WTC11 (cell line): ENCODE measurements around the gene NLRP6. TPM values are rescaled to one million over a fixed set of nuclear protein-coding genes. Genes with fewer than 3 reads are reported as not detected.

ENCODE experiments used
- ATAC-seq: fragments of 200-7000 bp; cut with Tn5 transposase; 2 replicates; pipeline ENCODE4 v1.10.0; 2021; ENCODE audit warnings: mild to moderate bottlenecking, moderate library complexity
- CTCF ChIA-PET: fragments of 300-600 bp; sonication (Branson Sonifier 250); formaldehyde crosslinking; loops from one replicate; lab custom pipeline; 2021; ENCODE audit warnings: antibody characterized with exemption; lab: Charles Lee
- POLR2A ChIA-PET: fragments of 350-600 bp; sonication (Branson Sonifier 250); formaldehyde crosslinking; loops from one replicate; lab custom pipeline; 2021; ENCODE audit warnings: antibody characterized with exemption; lab: Charles Lee
- DNase-seq: peaks from one replicate; pipeline ENCODE4 v3.0.0; 2021; ENCODE audit warnings: low spot score
- H3K27ac Mint-ChIP-seq: 2 replicates; pipeline ENCODE4 v1.8.0; 2021; ENCODE audit warnings: mixed read lengths
- H3K27me3 Mint-ChIP-seq: 2 replicates; pipeline ENCODE4 v1.8.0; 2021; ENCODE audit warnings: low read depth, mild to moderate bottlenecking, moderate library complexity, mixed read lengths
- H3K36me3 Mint-ChIP-seq: 2 replicates; pipeline ENCODE4 v1.8.0; 2021; ENCODE audit warnings: mixed read lengths
- H3K4me1 Mint-ChIP-seq: 2 replicates; pipeline ENCODE4 v1.8.0; 2022; ENCODE audit warnings: mixed read lengths
- H3K4me3 Mint-ChIP-seq: 2 replicates; pipeline ENCODE4 v1.8.0; 2021; ENCODE audit warnings: mild to moderate bottlenecking, moderate library complexity, mixed read lengths
- H3K9me3 Mint-ChIP-seq: 2 replicates; pipeline ENCODE4 v1.8.0; 2021; ENCODE audit warnings: mixed read lengths
- CREM ChIP-seq: sonication (generic); formaldehyde crosslinking; IDR thresholded peaks from 2 replicates; pipeline ENCODE4 v1.8.1; 2022; ENCODE audit warnings: mild to moderate bottlenecking, missing genetic modification reagents, moderate library complexity
- ESRRA ChIP-seq: sonication (generic); formaldehyde crosslinking; IDR thresholded peaks from 2 replicates; pipeline ENCODE4 v1.8.1; 2022; ENCODE audit warnings: mild to moderate bottlenecking, missing genetic modification reagents, borderline replicate concordance
- ETV6 ChIP-seq: sonication (generic); formaldehyde crosslinking; IDR thresholded peaks from 2 replicates; pipeline ENCODE4 v1.8.1; 2022; ENCODE audit warnings: mild to moderate bottlenecking, missing genetic modification reagents
- GABPB1 ChIP-seq: sonication (generic); formaldehyde crosslinking; IDR thresholded peaks from 2 replicates; pipeline ENCODE4 v1.8.1; 2023; ENCODE audit warnings: mild to moderate bottlenecking, missing genetic modification reagents
- GTF2I ChIP-seq: fragments of 250-450 bp; sonication (Bioruptor Pico); conservative IDR thresholded peaks from 2 replicates; pipeline ENCODE4 v1.4.0; 2021; ENCODE audit warnings: mild to moderate bottlenecking
- HMGA2 ChIP-seq: fragments of 250-450 bp; sonication (Bioruptor Pico); IDR thresholded peaks from 2 replicates; pipeline ENCODE4 v1.4.0; 2021; ENCODE audit warnings: mild to moderate bottlenecking, moderate library complexity
- KAT7 ChIP-seq: sonication (generic); formaldehyde crosslinking; IDR thresholded peaks from 2 replicates; pipeline ENCODE4 v1.8.1; 2023; ENCODE audit warnings: missing genetic modification reagents, mild to moderate bottlenecking, borderline replicate concordance
- NFATC4 ChIP-seq: fragments of 250-450 bp; sonication (Bioruptor Pico); IDR thresholded peaks from 2 replicates; pipeline ENCODE4 v1.9.0; 2021; ENCODE audit warnings: mild to moderate bottlenecking
- NR2C2 ChIP-seq: sonication (generic); formaldehyde crosslinking; IDR thresholded peaks from 2 replicates; pipeline ENCODE4 v1.8.0; 2022; ENCODE audit warnings: mild to moderate bottlenecking, missing genetic modification reagents
- NR3C1 ChIP-seq: sonication (generic); formaldehyde crosslinking; conservative IDR thresholded peaks from 2 replicates; pipeline ENCODE4 v1.8.1; 2023; ENCODE audit warnings: low read depth, mild to moderate bottlenecking, missing genetic modification reagents
- RELA ChIP-seq: sonication (generic); formaldehyde crosslinking; IDR thresholded peaks from 2 replicates; pipeline ENCODE4 v1.8.1; 2022; ENCODE audit warnings: missing genetic modification reagents, mild to moderate bottlenecking, borderline replicate concordance
- ZBTB21 ChIP-seq: sonication (generic); formaldehyde crosslinking; IDR thresholded peaks from 2 replicates; pipeline ENCODE4 v1.8.1; 2023; ENCODE audit warnings: mild to moderate bottlenecking, missing genetic modification reagents, borderline replicate concordance
- ZNF396 ChIP-seq: fragments of 250-450 bp; sonication (Bioruptor Pico); IDR thresholded peaks from 2 replicates; pipeline ENCODE4 v1.8.0; 2021; ENCODE audit warnings: mild to moderate bottlenecking, moderate library complexity, borderline replicate concordance
- ZNF423 ChIP-seq: fragments of 250-450 bp; sonication (Bioruptor Pico); IDR thresholded peaks from 2 replicates; pipeline ENCODE4 v2.1.2; 2022; ENCODE audit warnings: mild to moderate bottlenecking, moderate library complexity
- ZNF671 ChIP-seq: fragments of 250-450 bp; sonication (Bioruptor Pico); IDR thresholded peaks from 2 replicates; pipeline ENCODE4 v1.8.0; 2021; ENCODE audit warnings: mild to moderate bottlenecking
- total RNA-seq: library from RNA; stranded (reverse); gene quantifications from 3 replicates; pipeline ENCODE4 v1.2.3, GENCODE V29; 2021
- TF ChIP-seq, protein P1 (sequence below): fragments of 250-450 bp; sonication (Bioruptor Pico); IDR thresholded peaks from 2 replicates; pipeline ENCODE4 v1.9.0; 2021; ENCODE audit warnings: mild to moderate bottlenecking, borderline replicate concordance
- TF ChIP-seq, protein P2 (sequence below): sonication (generic); formaldehyde crosslinking; IDR thresholded peaks from 2 replicates; pipeline ENCODE4 v1.8.0; 2022; ENCODE audit warnings: mild to moderate bottlenecking, missing genetic modification reagents
- TF ChIP-seq, protein P3 (sequence below): sonication (generic); formaldehyde crosslinking; conservative IDR thresholded peaks from 2 replicates; pipeline ENCODE4 v1.8.1; 2022; ENCODE audit warnings: mild to moderate bottlenecking, missing genetic modification reagents
- TF ChIP-seq, protein P4 (sequence below): sonication (generic); formaldehyde crosslinking; IDR thresholded peaks from 2 replicates; pipeline ENCODE4 v1.8.1; 2022; ENCODE audit warnings: mild to moderate bottlenecking, missing genetic modification reagents, moderate library complexity, borderline replicate concordance
- TF ChIP-seq, protein P5 (sequence below): sonication (generic); formaldehyde crosslinking; IDR thresholded peaks from 2 replicates; pipeline ENCODE4 v1.8.1; 2023; ENCODE audit warnings: mild to moderate bottlenecking, missing genetic modification reagents, moderate library complexity
- TF ChIP-seq, protein P6 (sequence below): sonication (generic); formaldehyde crosslinking; IDR thresholded peaks from 2 replicates; pipeline ENCODE4 v1.8.0; 2022; ENCODE audit warnings: mild to moderate bottlenecking, missing genetic modification reagents
- TF ChIP-seq, protein P7 (sequence below): sonication (generic); formaldehyde crosslinking; IDR thresholded peaks from 2 replicates; pipeline ENCODE4 v1.8.1; 2022; ENCODE audit warnings: mild to moderate bottlenecking, moderate library complexity, missing genetic modification reagents
- TF ChIP-seq, protein P8 (sequence below): fragments of 250-450 bp; sonication (Bioruptor Pico); IDR thresholded peaks from 2 replicates; pipeline ENCODE4 v1.9.0; 2021; ENCODE audit warnings: mild to moderate bottlenecking

NLRP6 gene
- total RNA-seq, 1 experiment from 2014 or later, result 0.09 TPM

DNA sequence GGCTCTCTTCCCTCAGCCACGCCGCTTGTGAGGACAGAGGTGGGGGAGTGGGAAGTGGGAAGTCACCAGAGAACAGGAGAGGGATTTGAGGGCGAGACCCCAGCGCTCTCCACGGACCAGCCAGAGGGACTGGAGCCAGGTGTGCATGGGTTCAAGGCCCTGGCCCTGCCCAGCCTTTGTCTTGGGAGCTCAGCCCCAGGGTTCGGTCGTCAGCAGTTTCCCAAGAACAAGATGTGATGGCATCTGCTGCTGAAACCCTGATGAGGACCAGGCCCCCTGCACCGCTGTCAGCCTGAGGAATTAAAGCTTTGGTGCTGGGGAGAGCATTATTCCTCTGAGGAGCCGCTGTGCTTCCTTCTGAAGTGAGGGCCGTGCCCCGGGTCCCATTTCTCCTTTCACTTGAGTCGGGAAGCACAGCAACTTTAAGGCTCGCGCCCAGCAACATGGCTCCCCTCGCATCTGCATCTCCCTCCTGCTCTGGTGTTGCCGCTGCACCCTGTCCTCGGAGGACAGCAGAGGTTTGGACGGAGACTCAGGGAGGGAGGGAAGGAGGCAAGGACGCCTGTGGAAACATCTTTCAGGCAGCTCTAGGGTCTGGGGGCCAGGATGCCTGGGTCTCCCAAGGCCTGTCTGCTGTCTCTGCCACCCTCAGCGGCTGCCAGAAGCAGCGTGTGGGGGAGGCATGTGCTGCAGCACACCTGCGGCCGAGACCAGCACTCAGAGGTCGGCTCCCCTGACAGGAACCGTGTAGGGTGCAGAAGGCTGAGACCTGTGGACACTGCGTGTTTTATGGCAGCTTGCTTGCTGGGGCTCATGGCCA, 17.4 kb downstream of the NLRP6 start:
- no peaks in the 10 kb centered on the region for H3K27me3 Mint-ChIP-seq
- CTCF ChIA-PET, result interaction anchor here (0.7 to 3.6 kb wide), 3 partner anchors 9 to 95 kb away, joined by 3 to 15 read pairs (median 6); no protein-coding TSS in a partner anchor
- peak; percentile 8 for DNase-seq

DNA sequence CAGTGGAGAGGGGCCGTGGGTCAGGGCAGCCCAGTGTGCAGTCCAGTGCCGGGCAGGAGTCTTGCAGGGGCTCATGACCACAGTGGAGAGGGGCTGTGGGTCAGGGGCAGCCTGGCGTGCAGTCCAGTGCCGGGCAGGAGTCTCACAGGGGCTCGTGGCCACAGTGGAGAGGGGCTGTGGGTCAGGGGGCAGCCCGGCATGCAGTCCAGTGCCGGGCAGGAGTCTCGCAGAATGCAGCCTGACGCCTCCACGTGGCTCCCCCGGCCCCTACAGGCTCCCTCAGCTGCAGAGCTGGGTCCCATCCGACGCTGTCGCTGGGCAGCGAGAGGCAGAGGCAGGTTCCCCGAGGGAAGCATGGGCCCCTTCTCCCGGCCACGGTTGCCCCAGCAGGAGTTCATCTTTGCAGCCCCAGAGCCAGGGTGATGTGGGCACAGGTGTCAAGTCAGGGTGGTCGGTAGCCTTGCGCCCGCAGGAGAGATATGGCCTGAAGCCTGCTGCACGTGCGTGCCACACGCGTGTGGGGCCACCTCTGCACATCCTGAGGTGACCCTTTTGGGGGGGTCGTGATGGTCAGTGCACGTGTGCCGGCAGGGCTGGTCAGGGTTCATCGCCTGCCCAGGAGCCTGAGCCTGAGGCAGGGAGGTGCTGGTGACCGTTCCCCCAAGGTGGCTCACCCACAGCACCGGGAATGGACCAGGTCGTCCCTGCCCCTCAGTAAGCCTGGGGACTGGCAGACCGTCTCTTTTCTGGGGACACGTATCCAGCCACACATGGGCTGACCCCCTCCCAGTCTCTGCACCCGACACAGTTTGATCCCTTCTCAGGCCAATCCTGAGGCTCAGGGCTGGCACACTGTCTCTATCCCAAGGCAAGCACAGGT, 18.2 kb downstream of the NLRP6 start:
- Mint-ChIP-seq H3K4me3 (no peak overlapping the region), H3K4me1 (peaks cover 27% of the 10 kb centered on the region), H3K27me3 (no peaks in the 10 kb centered on the region), H3K27ac (no peak overlapping the region), H3K36me3 (peaks cover 12% of the 10 kb centered on the region; the same call in 1 of the 2 replicates), H3K9me3 (no peaks in the 10 kb centered on the region)
- ATAC-seq (no peak), DNase-seq (peak; percentile 20)
- ChIA-PET CTCF (interaction anchor here (2.2 to 3.6 kb wide), 2 partner anchors 9 to 46 kb away, joined by 6 to 15 read pairs; no protein-coding TSS in a partner anchor), POLR2A (no interaction called here)
- TF ChIP-seq NR3C1, result no peak
- TF ChIP-seq, protein P1, sequence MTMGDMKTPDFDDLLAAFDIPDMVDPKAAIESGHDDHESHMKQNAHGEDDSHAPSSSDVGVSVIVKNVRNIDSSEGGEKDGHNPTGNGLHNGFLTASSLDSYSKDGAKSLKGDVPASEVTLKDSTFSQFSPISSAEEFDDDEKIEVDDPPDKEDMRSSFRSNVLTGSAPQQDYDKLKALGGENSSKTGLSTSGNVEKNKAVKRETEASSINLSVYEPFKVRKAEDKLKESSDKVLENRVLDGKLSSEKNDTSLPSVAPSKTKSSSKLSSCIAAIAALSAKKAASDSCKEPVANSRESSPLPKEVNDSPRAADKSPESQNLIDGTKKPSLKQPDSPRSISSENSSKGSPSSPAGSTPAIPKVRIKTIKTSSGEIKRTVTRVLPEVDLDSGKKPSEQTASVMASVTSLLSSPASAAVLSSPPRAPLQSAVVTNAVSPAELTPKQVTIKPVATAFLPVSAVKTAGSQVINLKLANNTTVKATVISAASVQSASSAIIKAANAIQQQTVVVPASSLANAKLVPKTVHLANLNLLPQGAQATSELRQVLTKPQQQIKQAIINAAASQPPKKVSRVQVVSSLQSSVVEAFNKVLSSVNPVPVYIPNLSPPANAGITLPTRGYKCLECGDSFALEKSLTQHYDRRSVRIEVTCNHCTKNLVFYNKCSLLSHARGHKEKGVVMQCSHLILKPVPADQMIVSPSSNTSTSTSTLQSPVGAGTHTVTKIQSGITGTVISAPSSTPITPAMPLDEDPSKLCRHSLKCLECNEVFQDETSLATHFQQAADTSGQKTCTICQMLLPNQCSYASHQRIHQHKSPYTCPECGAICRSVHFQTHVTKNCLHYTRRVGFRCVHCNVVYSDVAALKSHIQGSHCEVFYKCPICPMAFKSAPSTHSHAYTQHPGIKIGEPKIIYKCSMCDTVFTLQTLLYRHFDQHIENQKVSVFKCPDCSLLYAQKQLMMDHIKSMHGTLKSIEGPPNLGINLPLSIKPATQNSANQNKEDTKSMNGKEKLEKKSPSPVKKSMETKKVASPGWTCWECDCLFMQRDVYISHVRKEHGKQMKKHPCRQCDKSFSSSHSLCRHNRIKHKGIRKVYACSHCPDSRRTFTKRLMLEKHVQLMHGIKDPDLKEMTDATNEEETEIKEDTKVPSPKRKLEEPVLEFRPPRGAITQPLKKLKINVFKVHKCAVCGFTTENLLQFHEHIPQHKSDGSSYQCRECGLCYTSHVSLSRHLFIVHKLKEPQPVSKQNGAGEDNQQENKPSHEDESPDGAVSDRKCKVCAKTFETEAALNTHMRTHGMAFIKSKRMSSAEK (CRISPR knock-in tag), result no peak
- TF ChIP-seq HMGA2 (CRISPR knock-in tag), result no peak
- TF ChIP-seq GABPB1, result no peak
- no peak for TF ChIP-seq NR2C2

More for the DNA sequence above, 17.4 kb downstream of the NLRP6 start:
- H3K27ac Mint-ChIP-seq, result peak overlapping the region; percentile 41; the same call in 1 of the 2 replicates
- peaks cover 17% of the 10 kb centered on the region; the same call in 1 of the 2 replicates for H3K36me3 Mint-ChIP-seq
- no peak for TF ChIP-seq ZNF396 (CRISPR knock-in tag)
- TF ChIP-seq NFATC4 (CRISPR knock-in tag), result no peak
- no peak for TF ChIP-seq RELA (CRISPR knock-in tag)
- no peak for TF ChIP-seq ZNF671 (CRISPR knock-in tag)
- TF ChIP-seq GABPB1, result no peak
- TF ChIP-seq KAT7 (CRISPR knock-in tag), result no peak
- TF ChIP-seq, protein P2, sequence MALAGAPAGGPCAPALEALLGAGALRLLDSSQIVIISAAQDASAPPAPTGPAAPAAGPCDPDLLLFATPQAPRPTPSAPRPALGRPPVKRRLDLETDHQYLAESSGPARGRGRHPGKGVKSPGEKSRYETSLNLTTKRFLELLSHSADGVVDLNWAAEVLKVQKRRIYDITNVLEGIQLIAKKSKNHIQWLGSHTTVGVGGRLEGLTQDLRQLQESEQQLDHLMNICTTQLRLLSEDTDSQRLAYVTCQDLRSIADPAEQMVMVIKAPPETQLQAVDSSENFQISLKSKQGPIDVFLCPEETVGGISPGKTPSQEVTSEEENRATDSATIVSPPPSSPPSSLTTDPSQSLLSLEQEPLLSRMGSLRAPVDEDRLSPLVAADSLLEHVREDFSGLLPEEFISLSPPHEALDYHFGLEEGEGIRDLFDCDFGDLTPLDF (CRISPR knock-in tag), result no peak
- TF ChIP-seq ETV6, result no peak
- no peak for TF ChIP-seq ZNF423 (CRISPR knock-in tag)
- TF ChIP-seq, protein P3, sequence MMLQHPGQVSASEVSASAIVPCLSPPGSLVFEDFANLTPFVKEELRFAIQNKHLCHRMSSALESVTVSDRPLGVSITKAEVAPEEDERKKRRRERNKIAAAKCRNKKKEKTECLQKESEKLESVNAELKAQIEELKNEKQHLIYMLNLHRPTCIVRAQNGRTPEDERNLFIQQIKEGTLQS (CRISPR knock-in tag), result no peak
- no peak for TF ChIP-seq ESRRA
- TF ChIP-seq, protein P4, sequence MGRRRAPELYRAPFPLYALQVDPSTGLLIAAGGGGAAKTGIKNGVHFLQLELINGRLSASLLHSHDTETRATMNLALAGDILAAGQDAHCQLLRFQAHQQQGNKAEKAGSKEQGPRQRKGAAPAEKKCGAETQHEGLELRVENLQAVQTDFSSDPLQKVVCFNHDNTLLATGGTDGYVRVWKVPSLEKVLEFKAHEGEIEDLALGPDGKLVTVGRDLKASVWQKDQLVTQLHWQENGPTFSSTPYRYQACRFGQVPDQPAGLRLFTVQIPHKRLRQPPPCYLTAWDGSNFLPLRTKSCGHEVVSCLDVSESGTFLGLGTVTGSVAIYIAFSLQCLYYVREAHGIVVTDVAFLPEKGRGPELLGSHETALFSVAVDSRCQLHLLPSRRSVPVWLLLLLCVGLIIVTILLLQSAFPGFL (CRISPR knock-in tag), result no peak
- no peak for TF ChIP-seq CREM
- TF ChIP-seq, protein P5, sequence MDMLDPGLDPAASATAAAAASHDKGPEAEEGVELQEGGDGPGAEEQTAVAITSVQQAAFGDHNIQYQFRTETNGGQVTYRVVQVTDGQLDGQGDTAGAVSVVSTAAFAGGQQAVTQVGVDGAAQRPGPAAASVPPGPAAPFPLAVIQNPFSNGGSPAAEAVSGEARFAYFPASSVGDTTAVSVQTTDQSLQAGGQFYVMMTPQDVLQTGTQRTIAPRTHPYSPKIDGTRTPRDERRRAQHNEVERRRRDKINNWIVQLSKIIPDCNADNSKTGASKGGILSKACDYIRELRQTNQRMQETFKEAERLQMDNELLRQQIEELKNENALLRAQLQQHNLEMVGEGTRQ (CRISPR knock-in tag), result no peak
- TF ChIP-seq, protein P6, sequence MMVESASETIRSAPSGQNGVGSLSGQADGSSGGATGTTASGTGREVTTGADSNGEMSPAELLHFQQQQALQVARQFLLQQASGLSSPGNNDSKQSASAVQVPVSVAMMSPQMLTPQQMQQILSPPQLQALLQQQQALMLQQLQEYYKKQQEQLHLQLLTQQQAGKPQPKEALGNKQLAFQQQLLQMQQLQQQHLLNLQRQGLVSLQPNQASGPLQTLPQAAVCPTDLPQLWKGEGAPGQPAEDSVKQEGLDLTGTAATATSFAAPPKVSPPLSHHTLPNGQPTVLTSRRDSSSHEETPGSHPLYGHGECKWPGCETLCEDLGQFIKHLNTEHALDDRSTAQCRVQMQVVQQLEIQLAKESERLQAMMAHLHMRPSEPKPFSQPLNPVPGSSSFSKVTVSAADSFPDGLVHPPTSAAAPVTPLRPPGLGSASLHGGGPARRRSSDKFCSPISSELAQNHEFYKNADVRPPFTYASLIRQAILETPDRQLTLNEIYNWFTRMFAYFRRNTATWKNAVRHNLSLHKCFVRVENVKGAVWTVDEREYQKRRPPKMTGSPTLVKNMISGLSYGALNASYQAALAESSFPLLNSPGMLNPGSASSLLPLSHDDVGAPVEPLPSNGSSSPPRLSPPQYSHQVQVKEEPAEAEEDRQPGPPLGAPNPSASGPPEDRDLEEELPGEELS, result no peak
- TF ChIP-seq ZBTB21 (CRISPR knock-in tag), result no peak
- TF ChIP-seq, protein P7, sequence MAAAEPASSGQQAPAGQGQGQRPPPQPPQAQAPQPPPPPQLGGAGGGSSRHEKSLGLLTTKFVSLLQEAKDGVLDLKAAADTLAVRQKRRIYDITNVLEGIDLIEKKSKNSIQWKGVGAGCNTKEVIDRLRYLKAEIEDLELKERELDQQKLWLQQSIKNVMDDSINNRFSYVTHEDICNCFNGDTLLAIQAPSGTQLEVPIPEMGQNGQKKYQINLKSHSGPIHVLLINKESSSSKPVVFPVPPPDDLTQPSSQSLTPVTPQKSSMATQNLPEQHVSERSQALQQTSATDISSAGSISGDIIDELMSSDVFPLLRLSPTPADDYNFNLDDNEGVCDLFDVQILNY, result no peak
- TF ChIP-seq GTF2I, result no peak
- TF ChIP-seq, protein P8, sequence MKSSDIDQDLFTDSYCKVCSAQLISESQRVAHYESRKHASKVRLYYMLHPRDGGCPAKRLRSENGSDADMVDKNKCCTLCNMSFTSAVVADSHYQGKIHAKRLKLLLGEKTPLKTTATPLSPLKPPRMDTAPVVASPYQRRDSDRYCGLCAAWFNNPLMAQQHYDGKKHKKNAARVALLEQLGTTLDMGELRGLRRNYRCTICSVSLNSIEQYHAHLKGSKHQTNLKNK (CRISPR knock-in tag), result no peak
- POLR2A ChIA-PET, result no interaction called here
- H3K4me3 Mint-ChIP-seq, result no peak overlapping the region
- no peak for ATAC-seq
- peaks cover 27% of the 10 kb centered on the region for H3K4me1 Mint-ChIP-seq
- H3K9me3 Mint-ChIP-seq, result no peaks in the 10 kb centered on the region
